ENCODE measurements around the gene HERC2. TPM values are rescaled to one million over a fixed set of nuclear protein-coding genes. Genes with fewer than 3 reads are reported as not detected.

Gene HERC2
- total and polyA plus RNA-seq, 9 of the 15 experiments (the other 6 are each of a cell fraction or from before 2014, with no cell fraction given), result 10.6 to 84.0 (median 42.6) TPM

DNA sequence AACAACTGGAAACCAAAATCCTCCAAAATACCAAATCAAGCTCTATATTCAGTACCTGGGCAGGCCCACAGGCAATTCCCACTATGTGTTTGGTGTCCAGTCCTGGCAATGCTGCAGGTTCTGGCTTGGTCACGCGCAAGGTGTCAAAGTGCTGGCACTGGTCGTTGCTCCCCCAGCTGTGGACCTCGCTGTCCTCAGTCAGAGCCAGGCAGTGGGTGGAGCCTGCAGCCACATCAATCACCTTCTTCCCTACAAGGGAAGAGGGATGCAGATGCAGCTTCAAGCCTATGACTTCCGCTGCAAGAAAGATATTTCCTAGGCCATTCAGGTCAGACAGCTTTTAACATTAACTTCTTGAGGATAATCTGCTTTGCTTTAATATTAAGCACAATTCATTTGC is 61.3 kb downstream of the HERC2 start:
- Histone ChIP-seq H2AFZ (ENCODE audit: low read depth, low read length) (no peak overlapping the region), H3K9me3 (replicated peaks; ENCODE audit: control insufficient read depth, insufficient read depth, low read depth, low read length) (no peaks in the 10 kb centered on the region; the same call in 1 of the 2 replicates), H3K4me2 (ENCODE audit: insufficient read depth, low read length) (no peak overlapping the region), H3K9me1 (ENCODE audit: control insufficient read depth, insufficient read depth, low read length) (no peaks in the 10 kb centered on the region), H3K27ac (ENCODE audit: extremely low read depth, low read depth, low read length) (no peak overlapping the region), H4K20me1 (replicated peaks; ENCODE audit: control insufficient read depth, insufficient read depth, low read length) (no peaks in the 10 kb centered on the region; the same call in 1 of the 2 replicates), H3K4me3 (no peak overlapping the region), H3K27me3 (ENCODE audit: control insufficient read depth in 2 of 2, insufficient read depth in 2 of 2, low read length in 2 of 2) (no peaks in the 10 kb centered on the region), H3K9ac (ENCODE audit: insufficient read depth in 1 of 2, low read depth in 2 of 2, low read length in 2 of 2) (0 out of 4 replicates have a peak overlapping the region, but pooled peaks of 1 of the 2 experiments have one; percentile 24), H3K36me3 (ENCODE audit: control insufficient read depth, insufficient read depth, low read length) (peaks cover 83% of the 10 kb centered on the region), H3K4me1 (replicated peaks in 1 of 2; ENCODE audit: control insufficient read depth in 2 of 2, insufficient read depth in 2 of 2, low read length in 2 of 2) (no peaks in the 10 kb centered on the region; a peak in 1 of 5 replicates), H3K79me2 (ENCODE audit: control insufficient read depth, insufficient read depth, low read length) (peaks cover 66% of the 10 kb centered on the region)
- BruUV-seq (replicated peaks), result no TSS peak
- 74% methylated on average over 5 of the region's 5 CpGs for WGBS (ENCODE audit: insufficient coverage, low coverage, missing lambda C conversion rate)
- ChIA-PET POLR2A (interaction anchor here (0.7 to 0.8 kb wide), 2 partner anchors 11 to 13 kb away, joined by 3 read pairs; no protein-coding TSS in a partner anchor), CTCF (ENCODE audit: low intra/inter-chr PET ratio) (no interaction called here)
- TF ChIP-seq RBM17 (IDR thresholded peaks at IDR 0.05; ENCODE audit: borderline replicate concordance, low read depth, low read length) (no peak), FOS (IDR thresholded peaks at IDR 0.05; ENCODE audit: extremely low read depth, insufficient read length) (no peak), NCOR1 (IDR thresholded peaks at IDR 0.05) (no peak), PKNOX1 (IDR thresholded peaks at IDR 0.05) (peak; percentile 72), SPI1 (IDR thresholded peaks at IDR 0.05; ENCODE audit: borderline replicate concordance, low read depth, low read length) (no peak), BRF2 (IDR thresholded peaks at IDR 0.05; ENCODE audit: borderline replicate concordance, insufficient read depth, insufficient read length) (no peak), MBD1 (CRISPR knock-in tag; IDR thresholded peaks at IDR 0.05) (no peak), ZNF707 (CRISPR knock-in tag; conservative IDR thresholded peaks at IDR 0.05) (no peak), MEIS2 (IDR thresholded peaks at IDR 0.05; ENCODE audit: partially characterized antibody) (peak; percentile 33)
- TF ChIP-seq, protein P1, sequence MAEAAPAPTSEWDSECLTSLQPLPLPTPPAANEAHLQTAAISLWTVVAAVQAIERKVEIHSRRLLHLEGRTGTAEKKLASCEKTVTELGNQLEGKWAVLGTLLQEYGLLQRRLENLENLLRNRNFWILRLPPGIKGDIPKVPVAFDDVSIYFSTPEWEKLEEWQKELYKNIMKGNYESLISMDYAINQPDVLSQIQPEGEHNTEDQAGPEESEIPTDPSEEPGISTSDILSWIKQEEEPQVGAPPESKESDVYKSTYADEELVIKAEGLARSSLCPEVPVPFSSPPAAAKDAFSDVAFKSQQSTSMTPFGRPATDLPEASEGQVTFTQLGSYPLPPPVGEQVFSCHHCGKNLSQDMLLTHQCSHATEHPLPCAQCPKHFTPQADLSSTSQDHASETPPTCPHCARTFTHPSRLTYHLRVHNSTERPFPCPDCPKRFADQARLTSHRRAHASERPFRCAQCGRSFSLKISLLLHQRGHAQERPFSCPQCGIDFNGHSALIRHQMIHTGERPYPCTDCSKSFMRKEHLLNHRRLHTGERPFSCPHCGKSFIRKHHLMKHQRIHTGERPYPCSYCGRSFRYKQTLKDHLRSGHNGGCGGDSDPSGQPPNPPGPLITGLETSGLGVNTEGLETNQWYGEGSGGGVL (CRISPR knock-in tag; IDR thresholded peaks at IDR 0.05), result no peak
- TF ChIP-seq, protein P2, sequence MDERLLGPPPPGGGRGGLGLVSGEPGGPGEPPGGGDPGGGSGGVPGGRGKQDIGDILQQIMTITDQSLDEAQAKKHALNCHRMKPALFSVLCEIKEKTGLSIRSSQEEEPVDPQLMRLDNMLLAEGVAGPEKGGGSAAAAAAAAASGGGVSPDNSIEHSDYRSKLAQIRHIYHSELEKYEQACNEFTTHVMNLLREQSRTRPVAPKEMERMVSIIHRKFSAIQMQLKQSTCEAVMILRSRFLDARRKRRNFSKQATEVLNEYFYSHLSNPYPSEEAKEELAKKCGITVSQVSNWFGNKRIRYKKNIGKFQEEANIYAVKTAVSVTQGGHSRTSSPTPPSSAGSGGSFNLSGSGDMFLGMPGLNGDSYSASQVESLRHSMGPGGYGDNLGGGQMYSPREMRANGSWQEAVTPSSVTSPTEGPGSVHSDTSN (CRISPR knock-in tag; IDR thresholded peaks at IDR 0.05; ENCODE audit: low read depth), result no peak
- TF ChIP-seq, protein P2 (tag; conservative IDR thresholded peaks at IDR 0.05; ENCODE audit: low read depth), result peak; percentile 53
- FAIRE-seq (no peak), DNase-seq (ENCODE audit: extremely low read depth in 1 of 4, low spot score in 3 of 4) (no peak), ATAC-seq (peak; percentile 59; the same call in 2 of the 3 replicates)
- in situ Hi-C loops (cut with MboI), result no loop called here
- intact Hi-C loops (cut with micrococcal nuclease), result no loop called here
